Fibroblast of skin of left biceps (primary cell): ENCODE measurements around the gene RHOBTB3.

ENCODE experiments used
- DNase-seq, 2 experiments: peaks; one replicate each; pipeline ENCODE4 v3.0.0-alpha.2; 2013; ENCODE audit warnings: low read depth in 2 of 2

The RHOBTB3 gene

DNA sequence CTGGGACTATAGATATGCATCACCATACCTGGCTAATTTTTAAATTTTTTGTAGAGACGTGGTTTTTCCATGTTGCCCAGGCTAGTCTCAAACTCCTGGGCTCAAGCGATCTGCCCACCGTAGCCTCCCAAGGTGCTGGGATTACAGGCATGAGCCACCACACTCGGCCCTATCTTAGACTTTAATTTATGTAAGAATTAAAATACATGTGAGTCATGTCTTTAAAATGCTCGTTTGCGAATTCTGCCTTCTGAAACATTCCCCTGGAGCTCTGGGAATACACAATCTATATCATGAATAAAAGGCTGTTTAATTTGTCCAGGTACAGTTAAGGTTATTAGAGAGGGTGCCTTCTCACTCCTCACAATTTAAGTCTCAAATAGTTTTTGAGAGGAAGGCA lies 32.8 kb downstream of the RHOBTB3 start:
- DNase-seq = no peak

- DNase-seq = no peak
These were observed 37.6 kb downstream of the RHOBTB3 start for GRCh38 chr5:95768731-95769130.

DNA sequence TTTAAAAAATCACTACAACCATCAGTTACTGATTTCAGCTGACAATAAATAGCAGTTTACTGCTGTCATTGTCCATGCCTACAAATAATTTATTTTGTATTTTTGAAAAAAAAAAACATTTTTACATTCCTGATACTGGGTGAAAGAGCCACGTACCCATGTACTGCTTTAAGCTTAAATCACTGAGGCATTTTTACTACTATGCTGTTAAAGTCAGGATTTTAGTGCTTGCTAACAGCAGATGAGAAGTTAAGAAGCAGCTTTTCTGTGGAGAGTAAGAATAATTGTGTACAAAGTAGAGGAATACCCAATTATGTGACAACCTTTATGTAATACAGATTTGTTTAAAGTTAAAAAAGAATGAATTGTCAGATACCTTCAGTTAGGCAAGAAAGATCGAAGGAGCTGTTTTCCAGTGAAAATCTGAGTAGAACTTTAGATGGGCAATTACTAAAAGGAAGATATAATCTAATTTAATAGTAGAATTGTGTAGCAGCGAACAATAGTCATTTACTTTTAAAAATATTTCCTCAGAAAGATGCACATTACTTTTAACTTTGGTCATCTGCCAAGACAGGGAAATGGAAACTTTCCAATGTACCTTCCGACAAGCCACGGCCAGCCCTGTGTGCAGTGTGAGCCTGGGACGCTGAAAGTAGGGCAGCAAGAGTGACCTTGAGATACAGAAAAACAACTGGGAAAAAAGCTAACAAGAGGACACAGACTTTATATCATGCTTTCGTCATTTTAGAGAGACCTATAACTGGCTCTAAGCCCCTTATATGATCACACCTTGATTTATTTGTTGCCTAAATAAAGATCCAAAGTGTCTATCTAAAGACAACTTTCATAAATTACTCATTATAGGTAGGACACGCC lies 39.9 kb downstream of the RHOBTB3 start:
- no peak for DNase-seq

- DNase-seq = no peak
These were observed 40.8 kb downstream of the RHOBTB3 start for GRCh38 chr5:95771892-95772291.

DNA sequence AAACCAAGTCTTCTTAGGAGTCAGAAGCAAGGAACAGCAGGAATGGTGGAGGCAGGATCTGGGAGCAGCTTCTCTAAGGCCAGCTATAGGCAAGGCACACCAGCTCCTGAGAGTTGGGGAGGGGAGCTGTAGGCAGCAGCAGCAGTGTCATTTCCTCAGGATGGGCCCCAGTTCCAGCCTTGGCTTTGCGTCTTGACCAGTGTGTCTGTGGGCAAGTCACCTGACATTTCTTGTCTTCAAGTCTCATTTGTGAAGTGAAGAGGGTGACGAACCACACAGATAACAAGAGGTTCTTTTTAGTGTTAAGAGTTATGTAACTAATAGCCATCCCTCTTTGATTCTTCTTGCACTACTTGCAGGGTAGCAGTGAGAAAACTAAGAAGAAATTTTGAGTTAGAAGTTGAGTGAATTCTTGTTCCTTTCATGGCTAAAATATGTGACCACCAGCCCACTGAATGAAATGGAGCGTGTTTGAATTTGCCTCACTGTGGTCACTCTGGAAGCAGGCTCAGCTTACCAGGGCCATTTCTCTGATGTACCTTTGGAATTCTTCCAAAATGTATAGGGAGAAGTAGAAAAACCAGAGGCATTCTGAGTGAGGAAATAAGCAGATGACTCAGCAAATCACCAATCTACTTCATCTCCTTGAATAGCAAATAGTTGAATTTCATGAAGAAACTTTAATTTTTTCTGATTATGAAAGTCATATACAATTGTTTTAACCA lies 42.4 kb downstream of the RHOBTB3 start:
- peak; percentile 66 to 71 for DNase-seq

GRCh38 chr5:95777441-95777840 lies 46.3 kb downstream of the RHOBTB3 start:
- no peak for DNase-seq

- DNase-seq = no peak
These were observed 47.7 kb downstream of the RHOBTB3 start for GRCh38 chr5:95778713-95779436.

DNA sequence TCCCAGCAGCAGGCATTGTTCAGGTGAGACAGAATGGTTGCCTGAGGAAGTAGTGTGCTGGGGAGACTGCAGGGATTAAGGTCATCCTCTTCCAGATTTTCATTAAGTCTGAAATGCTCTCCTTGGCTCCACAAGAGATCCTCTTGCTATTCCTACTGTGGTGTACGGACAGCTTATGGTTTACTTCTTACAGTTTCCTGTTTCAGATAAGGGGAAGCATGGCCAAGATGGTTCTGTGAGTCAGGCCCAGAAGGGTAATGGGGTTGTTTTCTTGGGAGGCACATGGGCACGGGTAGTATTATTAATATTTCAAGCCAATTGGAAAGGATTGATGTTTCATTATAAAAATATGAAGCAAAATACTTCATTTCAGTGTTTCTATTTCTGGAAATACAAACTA lies 48.5 kb downstream of the RHOBTB3 start:
- DNase-seq = no peak

DNA sequence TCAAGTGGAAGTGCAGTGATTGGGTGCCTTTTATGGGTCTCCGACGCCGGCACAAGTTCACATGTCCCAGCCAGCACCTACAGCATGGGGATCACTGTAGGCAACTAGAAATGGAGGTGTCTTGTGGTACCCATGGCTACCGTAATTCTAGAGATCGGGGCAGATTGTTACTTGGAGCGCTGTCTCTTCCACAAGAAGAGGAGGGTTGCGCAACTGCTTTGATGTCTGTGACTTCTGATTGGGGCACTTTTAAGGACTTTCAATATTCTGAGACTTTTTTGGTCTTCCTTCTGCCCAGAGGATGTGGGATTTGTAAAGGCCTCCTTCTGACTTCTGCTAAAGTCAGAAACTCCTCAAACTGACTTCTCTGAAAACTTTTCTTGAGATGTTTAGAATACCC lies 49.5 kb downstream of the RHOBTB3 start:
- no peak for DNase-seq

DNA sequence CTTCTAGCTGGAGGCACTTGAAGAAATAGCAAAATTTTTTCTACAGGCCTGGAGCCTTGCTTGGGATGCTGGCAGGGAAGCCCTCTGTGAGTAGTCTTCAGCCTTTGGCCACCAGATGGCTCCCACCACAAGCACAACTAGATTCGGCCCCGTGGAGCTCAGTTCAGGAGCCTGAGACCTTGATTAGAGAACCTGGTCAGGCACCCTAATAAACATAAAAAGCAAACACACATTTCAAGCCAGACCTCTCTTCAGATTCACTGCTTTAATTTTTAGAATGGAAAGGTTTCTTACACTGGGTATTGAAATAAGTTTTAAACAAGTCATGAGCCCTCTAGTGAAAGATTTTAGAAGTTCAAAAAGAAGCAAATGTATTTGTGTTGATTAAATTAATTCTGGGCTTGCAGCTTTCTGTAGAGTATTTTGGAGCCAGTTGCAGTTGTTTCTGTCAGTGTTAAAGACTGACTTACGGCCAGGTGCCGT lies 50.0 kb downstream of the RHOBTB3 start:
- DNase-seq = peak in 1 of 2 experiments; percentile 33

DNA sequence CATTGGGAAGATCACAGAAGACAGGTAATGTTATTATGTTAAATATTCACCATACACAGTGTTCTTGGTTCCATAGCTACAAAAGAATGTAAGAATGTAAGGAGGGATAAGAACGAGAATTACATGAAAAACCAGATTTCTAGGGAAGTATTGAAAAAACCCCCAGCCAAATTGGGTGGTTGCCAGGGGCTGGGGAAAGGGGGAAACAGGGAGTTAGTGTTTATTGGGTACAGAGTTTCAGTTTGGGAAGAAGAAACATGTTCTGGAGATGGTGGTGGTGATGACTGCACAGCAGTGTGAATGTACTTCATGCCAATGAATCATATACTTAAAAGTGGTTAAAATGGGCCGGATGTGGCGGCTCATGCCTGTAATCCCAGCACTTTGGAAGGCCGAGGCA lies 51.0 kb downstream of the RHOBTB3 start:
- no peak for DNase-seq

GRCh38 chr5:95783661-95784060 lies 52.5 kb downstream of the RHOBTB3 start:
- no peak for DNase-seq

DNA sequence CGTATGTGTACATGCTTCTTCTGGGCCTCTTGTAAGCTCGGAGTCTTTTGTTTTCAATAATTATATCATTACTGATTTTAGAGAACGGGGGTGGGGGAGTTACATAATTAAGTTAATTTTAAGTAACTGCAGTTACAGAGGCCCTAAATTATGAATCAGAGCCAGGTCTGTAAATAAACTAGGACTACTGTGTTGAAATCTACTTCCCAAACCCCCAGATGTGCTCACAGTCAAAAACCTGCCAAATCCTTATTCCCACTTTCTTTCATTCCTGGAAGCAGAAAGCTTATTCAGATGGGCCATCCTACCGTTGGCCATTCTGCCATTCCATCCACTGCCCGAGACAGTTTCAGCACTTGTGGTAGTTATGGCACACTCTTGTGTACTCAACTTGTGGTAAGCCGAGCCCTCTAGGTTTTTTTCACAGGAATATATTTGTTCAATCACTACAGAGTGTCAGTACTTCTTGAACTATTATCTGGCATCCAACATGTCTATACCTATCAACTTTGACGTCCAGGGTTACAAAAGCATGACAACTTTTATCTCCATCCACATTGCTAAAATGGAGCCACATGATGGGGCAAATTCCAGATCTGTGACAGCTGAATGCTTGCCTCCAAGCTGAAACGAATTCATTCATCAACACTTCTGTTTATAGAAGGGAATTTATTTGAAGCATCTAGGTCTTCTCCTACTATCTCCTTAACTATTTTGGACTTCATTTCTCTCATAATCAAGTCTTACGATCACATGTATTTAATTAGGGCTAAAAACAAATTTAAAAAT lies 53.6 kb downstream of the RHOBTB3 start:
- DNase-seq = no peak

DNA sequence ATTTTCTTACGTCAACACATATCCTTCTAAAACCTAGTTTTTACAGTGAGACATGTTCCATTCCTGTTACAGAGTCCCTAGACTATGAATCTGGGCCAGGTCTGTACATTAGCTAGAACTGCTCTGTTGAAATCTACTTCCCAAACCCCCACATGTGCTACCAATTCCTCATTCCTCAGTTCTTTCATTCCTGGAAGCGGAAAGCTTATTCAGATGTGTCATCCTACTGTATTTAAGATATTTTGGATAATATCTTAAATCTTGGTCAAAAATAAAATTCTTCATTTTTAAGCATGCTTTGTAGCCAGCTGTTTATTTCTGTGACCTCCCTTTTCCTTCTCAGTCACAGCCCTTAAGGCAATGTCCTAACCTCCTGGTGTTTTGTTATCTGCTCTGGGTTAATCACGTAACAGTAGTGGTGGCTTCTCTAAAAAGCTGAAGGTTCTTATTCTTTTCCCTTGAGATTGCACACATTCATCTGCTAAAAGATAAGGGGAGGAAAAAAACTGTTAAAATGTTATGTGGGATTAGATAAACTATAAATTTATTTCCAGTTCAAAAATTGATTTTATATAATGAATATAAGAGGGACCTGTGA lies 55.8 kb downstream of the RHOBTB3 start:
- peak in 1 of 2 experiments; percentile 43 for DNase-seq

GRCh38 chr5:95788493-95788892 lies 57.4 kb downstream of the RHOBTB3 start:
- no peak for DNase-seq

DNA sequence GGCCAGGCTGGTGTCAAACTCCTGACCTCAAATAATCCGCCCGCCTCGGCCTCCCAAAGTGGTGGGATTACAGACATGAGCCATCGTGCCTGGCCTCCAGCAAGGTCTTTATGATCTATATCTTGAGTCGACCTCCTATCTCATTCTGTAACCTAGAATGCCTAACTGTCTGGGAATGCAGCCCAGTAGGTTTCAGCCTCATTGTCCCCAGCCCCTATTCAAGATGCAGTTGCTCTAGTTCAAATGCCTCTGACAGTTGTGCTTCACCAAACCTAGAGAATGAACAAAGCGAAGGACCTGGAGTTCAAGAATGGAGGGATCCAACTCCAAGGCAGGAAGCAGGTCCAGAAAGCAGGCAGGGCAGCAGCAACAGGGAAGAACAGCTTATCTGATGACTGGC lies 60.6 kb downstream of the RHOBTB3 start:
- no peak for DNase-seq

DNA sequence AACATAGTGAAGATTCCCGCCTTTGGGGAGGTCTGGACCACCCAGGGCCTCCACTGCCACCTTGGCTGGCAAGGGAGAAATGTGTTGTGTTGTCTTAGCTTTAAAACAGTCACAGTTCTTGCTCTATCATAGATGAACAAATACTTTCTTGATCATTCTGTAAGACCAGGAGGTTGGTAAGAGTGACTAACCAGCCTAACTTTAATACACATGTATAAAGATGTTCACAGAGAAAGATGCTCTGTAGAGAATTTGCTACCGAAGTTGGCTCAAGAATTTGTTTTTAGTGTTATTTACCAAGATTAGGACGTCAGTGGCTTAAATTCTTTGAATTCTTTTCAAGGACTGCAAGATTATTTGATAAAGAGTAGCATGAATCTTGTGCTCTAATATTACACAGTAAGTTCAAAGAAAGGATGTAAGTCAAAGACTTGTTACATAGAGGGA lies 63.0 kb downstream of the RHOBTB3 start:
- no peak for DNase-seq

GRCh38 chr5:95797301-95797700 lies 66.2 kb downstream of the RHOBTB3 start:
- no peak for DNase-seq

DNA sequence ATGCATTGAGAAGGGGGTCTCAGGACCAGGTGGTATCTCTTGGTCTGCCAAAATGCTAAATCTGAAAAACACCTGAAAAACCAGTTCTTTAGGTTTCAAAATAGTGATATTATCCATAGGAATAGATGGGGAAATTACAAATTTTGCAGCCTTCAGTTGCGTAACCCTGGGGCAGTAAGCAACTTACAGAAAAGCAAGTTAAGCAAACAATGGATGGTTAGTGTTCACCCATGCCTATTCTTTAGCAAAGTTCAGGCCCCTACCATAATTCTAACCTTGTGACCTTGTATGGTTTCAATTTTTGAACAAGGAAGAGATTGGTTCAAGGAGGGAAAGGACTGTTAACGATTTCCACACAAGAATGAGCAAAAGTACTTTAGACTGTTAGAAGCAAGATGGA lies 66.9 kb downstream of the RHOBTB3 start:
- no peak for DNase-seq

GRCh38 chr5:95798545-95798944 lies 67.4 kb downstream of the RHOBTB3 start:
- no peak for DNase-seq
